Endothelial cell of umbilical vein (primary cell): Measurements from ENCODE around the gene ELOVL6. TPM values are rescaled to one million over a fixed set of nuclear protein-coding genes. Genes with fewer than 3 reads are reported as not detected.

Source experiments
- BruUV-seq: library from RNA; stranded (reverse); fragments of 400-500 nt; replicated peaks from 2 replicates; lab custom pipeline; 2021; lab: Mats Ljungman, UMichigan
- CTCF ChIA-PET: fragments of 300-600, 350-600 bp; sonication (Branson Sonifier 250); formaldehyde crosslinking; loops from one replicate; lab custom pipeline; 2021; ENCODE audit warnings: antibody characterized with exemption, inconsistent platforms; lab: Charles Lee
- POLR2A ChIA-PET: fragments of 300-600, 350-600 bp; sonication (Branson Sonifier 250); formaldehyde crosslinking; loops from one replicate; lab custom pipeline; 2021; ENCODE audit warnings: antibody characterized with exemption, inconsistent platforms; lab: Charles Lee
- DNase-seq: peaks from one replicate; pipeline ENCODE4 v3.0.0-alpha.2; 2011; ENCODE audit warnings: low read depth, low spot score
- FAIRE-seq: peaks from 2 replicates; lab custom pipeline; 2011; peaks lifted over from hg19 to GRCh38; lab: Jason Lieb, UNC
- H2AFZ ChIP-seq: 2 replicates; pipeline ENCODE4 v1.6.0; 2012; ENCODE audit warnings: low read depth, low read length, control low read depth, inconsistent platforms
- H3K27ac ChIP-seq: 2 replicates; pipeline ENCODE4 v1.5.1; 2011; ENCODE audit warnings: low read depth, mild to moderate bottlenecking, control low read depth, low read length, moderate library complexity; ENCODE audit not compliant: insufficient read depth
- H3K27me3 ChIP-seq, 2 experiments: 2 replicates each; pipeline versions ENCODE4 v1.6.0 to v1.6.1; 2011; ENCODE audit warnings: low read length in 2 of 2, mixed read lengths in 1 of 2; ENCODE audit not compliant: control insufficient read depth in 2 of 2, insufficient read depth in 2 of 2
- H3K36me3 ChIP-seq, 2 experiments: 2 replicates in 1 of 2; 3 replicates in 1 of 2; pipeline ENCODE4 v1.5.1; 2011; ENCODE audit warnings: low read length in 2 of 2, mild to moderate bottlenecking in 1 of 2, moderate library complexity in 1 of 2; ENCODE audit not compliant: control insufficient read depth in 2 of 2, insufficient read depth in 2 of 2; ENCODE audit errors: extremely low read depth in 1 of 2
- H3K4me1 ChIP-seq: 3 replicates; pipeline ENCODE4 v1.5.1; 2011; ENCODE audit warnings: mild to moderate bottlenecking, low read length; ENCODE audit not compliant: control insufficient read depth, insufficient read depth; ENCODE audit errors: extremely low read depth
- H3K4me2 ChIP-seq: 2 replicates; pipeline ENCODE4 v1.6.1; 2011; ENCODE audit warnings: low read length, control low read depth, mixed read lengths; ENCODE audit not compliant: insufficient read depth
- H3K4me3 ChIP-seq, 3 experiments: fragments of 200-600 bp in 1 of 3; sonication (generic), shearing (Covaris generic) in 1 of 3; replicated peaks in 1 of 3; 2 replicates each; pipeline ENCODE4 v1.5.1; 2011 to 2016; ENCODE audit warnings: control low read depth in 3 of 3, low read length in 3 of 3, mild to moderate bottlenecking in 2 of 3, inconsistent platforms in 1 of 3, low read depth in 1 of 3, moderate library complexity in 1 of 3; ENCODE audit not compliant: insufficient read depth in 1 of 3
- H3K79me2 ChIP-seq: 2 replicates; pipeline ENCODE4 v1.6.0; 2012; ENCODE audit warnings: low read length, inconsistent platforms; ENCODE audit not compliant: control insufficient read depth, insufficient read depth
- H3K9ac ChIP-seq: replicated peaks from 2 replicates; pipeline ENCODE3; 2011; ENCODE audit warnings: low read length, control low read depth; ENCODE audit not compliant: insufficient read depth; ENCODE audit errors: extremely low read depth
- H3K9me1 ChIP-seq: replicated peaks from 3 replicates; pipeline ENCODE4 v1.6.0; 2011; ENCODE audit warnings: mild to moderate bottlenecking, low read length; ENCODE audit not compliant: control insufficient read depth, insufficient read depth; ENCODE audit errors: extremely low read depth
- H3K9me3 ChIP-seq: replicated peaks from 2 replicates; pipeline ENCODE4 v1.5.1; 2012; ENCODE audit warnings: low read length, inconsistent platforms; ENCODE audit not compliant: control insufficient read depth, insufficient read depth
- H4K20me1 ChIP-seq: replicated peaks from 2 replicates; pipeline ENCODE3; 2011; ENCODE audit warnings: mild to moderate bottlenecking, low read length; ENCODE audit not compliant: control insufficient read depth, insufficient read depth; ENCODE audit errors: extremely low read depth
- CTCF ChIP-seq, 2 donors: IDR thresholded peaks; 1 replicate in 1 of 2; 2 replicates in 1 of 2; pipeline ENCODE4 v1.5.1; 2011; ENCODE audit warnings: low read length in 2 of 2, mild to moderate bottlenecking in 2 of 2, moderate library complexity in 2 of 2, control low read depth in 1 of 2, inconsistent platforms in 1 of 2, low read depth in 1 of 2; ENCODE audit not compliant: insufficient read depth in 1 of 2; ENCODE audit errors: extremely low read depth in 1 of 2
- EZH2 ChIP-seq: IDR thresholded peaks from 2 replicates; pipeline ENCODE4 v1.6.1; 2012; ENCODE audit warnings: borderline replicate concordance, low read depth, mild to moderate bottlenecking, moderate library complexity, low read length, inconsistent platforms; ENCODE audit not compliant: severe bottlenecking
- FOS ChIP-seq: IDR thresholded peaks from 2 replicates; pipeline ENCODE4 v1.6.1; 2011; ENCODE audit warnings: mild to moderate bottlenecking, low read length, moderate library complexity, borderline replicate concordance; ENCODE audit not compliant: insufficient read depth
- GATA2 ChIP-seq: IDR thresholded peaks from 2 replicates; pipeline ENCODE4 v1.7.0; 2011; ENCODE audit warnings: low read depth, mild to moderate bottlenecking, moderate library complexity, mixed read lengths, low read length; ENCODE audit not compliant: insufficient read length, insufficient read depth
- JUN ChIP-seq: IDR thresholded peaks from 2 replicates; pipeline ENCODE4 v1.6.1; 2011; ENCODE audit warnings: borderline replicate concordance, low read depth; ENCODE audit not compliant: insufficient read length, insufficient read depth
- MAX ChIP-seq: IDR thresholded peaks from 2 replicates; pipeline ENCODE4 v1.6.1; 2011; ENCODE audit not compliant: insufficient read depth, insufficient read length
- MYC ChIP-seq: IDR thresholded peaks from one replicate; pipeline ENCODE4 v1.6.1; 2011; ENCODE audit warnings: mild to moderate bottlenecking, low read depth, low read length
- POLR2A ChIP-seq: IDR thresholded peaks from 2 replicates; pipeline ENCODE4 v1.6.1; 2012; ENCODE audit warnings: low read depth, mild to moderate bottlenecking, control low read depth, low read length
- POLR2AphosphoS5 ChIP-seq: IDR thresholded peaks from 2 replicates; pipeline ENCODE4 v1.6.1; 2012; ENCODE audit warnings: low read depth, mild to moderate bottlenecking, control low read depth, low read length, moderate library complexity; ENCODE audit not compliant: insufficient read depth
- dilution Hi-C: fragments of 300-500 bp; cut with MboI; formaldehyde crosslinking; loops from one replicate; pipeline ENCODE4 v1.15.0; 2019; ENCODE audit warnings: low sequenced_read_pairs; ENCODE audit not compliant: extremely low pct_ligation_motif_present
- intact Hi-C: fragments of 100-400 bp; cut with micrococcal nuclease; formaldehyde crosslinking; loops from one replicate; pipeline ENCODE4 v1.10.0; 2022
- polyA plus RNA-seq, 4 experiments: library from polyadenylated mRNA; depleted of rRNA in 3 of 4; stranded (reverse) in 3 of 4; unstranded in 1 of 4; fragments of >200 nt; gene quantifications; 2 replicates each; pipeline versions ENCODE4 v1.2.1 to v1.2.3, GENCODE V29; 2011 to 2012; ENCODE audit warnings: missing spikeins in 1 of 4
- total RNA-seq: library from RNA; stranded (reverse); gene quantifications from 2 replicates; pipeline ENCODE4 v1.2.3, GENCODE V29; 2021

ELOVL6 gene
- total and polyA plus RNA-seq, 2 donors (not counting 3 experiments of a cell fraction or from before 2014, with no cell fraction given) = 6.4 to 26.1 TPM

DNA sequence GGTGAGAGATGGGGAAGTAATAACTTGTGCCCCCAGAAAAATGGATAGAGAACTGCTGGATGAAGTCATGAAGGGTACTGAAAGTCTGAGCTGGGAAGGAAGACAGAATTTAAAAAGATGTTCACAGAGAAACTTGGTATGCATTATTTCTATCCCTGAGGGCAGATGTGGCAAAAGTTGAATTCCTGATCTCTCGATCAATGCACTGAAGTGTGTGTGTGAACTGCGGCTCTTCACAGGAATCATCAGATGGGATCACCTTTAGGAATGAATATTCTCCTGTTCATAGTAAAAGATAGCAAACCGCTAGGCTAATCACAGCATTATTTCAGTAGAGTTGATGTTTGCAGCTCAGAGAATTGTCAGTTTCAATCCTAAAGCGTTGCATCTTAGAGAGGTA, 86.4 kb downstream of the ELOVL6 start:
- BruUV-seq = no TSS peak
- no peaks in the 10 kb centered on the region for H4K20me1 ChIP-seq
- FAIRE-seq = no peak
- dilution Hi-C loops (no loop called here), intact Hi-C loops (no loop called here)
- no peaks in the 10 kb centered on the region for H3K36me3 ChIP-seq
- H3K27ac ChIP-seq = no peak overlapping the region
- H3K79me2 ChIP-seq = no peaks in the 10 kb centered on the region
- no peaks in the 10 kb centered on the region for H3K27me3 ChIP-seq
- DNase-seq = no peak
- no peaks in the 10 kb centered on the region for H3K9me1 ChIP-seq
- H3K4me3 ChIP-seq = no peak overlapping the region
- H2AFZ ChIP-seq = no peak overlapping the region
- no peaks in the 10 kb centered on the region for H3K9me3 ChIP-seq
- TF ChIP-seq POLR2A (no peak), EZH2 (no peak), GATA2 (no peak), FOS (no peak), JUN (no peak), MAX (no peak), MYC (no peak), CTCF (IDR thresholded peaks at IDR 0.05; ENCODE audit: extremely low read depth in 1 of 2, insufficient read depth in 1 of 2, low read depth in 1 of 2, low read length in 2 of 2) (no peak), POLR2AphosphoS5 (no peak)
- ChIA-PET CTCF (interaction anchor here (1.0 kb wide), 1 partner anchor 16 kb away, joined by 3 read pairs; no protein-coding TSS in a partner anchor), POLR2A (no interaction called here)
- peaks cover 6% of the 10 kb centered on the region for H3K4me1 ChIP-seq
- H3K9ac ChIP-seq = no peak overlapping the region
- no peak overlapping the region for H3K4me2 ChIP-seq
